Measurements from ENCODE around the gene SPA17. TPM values are rescaled to one million over a fixed set of nuclear protein-coding genes. Genes with fewer than 3 reads are reported as not detected.

Gene SPA17
- total RNA-seq, 1 donor from 2014 or later = 1.7 TPM

- H3K4me1 ChIP-seq = no peaks in the 10 kb centered on the region
- no peak for TF ChIP-seq POLR2AphosphoS5 (IDR thresholded peaks at IDR 0.05; ENCODE audit: insufficient read depth in 1 of 2, low read depth in 1 of 2)
- TF ChIP-seq CTCF (IDR thresholded peaks at IDR 0.05) = no peak
- no peak for TF ChIP-seq POLR2A (IDR thresholded peaks at IDR 0.05)
- DNase-seq (ENCODE audit: extremely low spot score in 2 of 2) = no peak
- intact Hi-C loops (cut with DNase I) = no loop called here
- no peaks in the 10 kb centered on the region for H3K9me3 ChIP-seq
- no peaks in the 10 kb centered on the region for H3K27me3 ChIP-seq
- H3K27ac ChIP-seq = no peak overlapping the region
- H3K4me3 ChIP-seq = no peak overlapping the region
- no peaks in the 10 kb centered on the region for H3K36me3 ChIP-seq
These were observed 14.7 kb upstream of the SPA17 start for GRCh38 chr11:124658986-124659385.

- no peak overlapping the region for H3K4me3 ChIP-seq
- TF ChIP-seq CTCF (IDR thresholded peaks at IDR 0.05) (no peak), POLR2A (IDR thresholded peaks at IDR 0.05) (no peak), POLR2AphosphoS5 (IDR thresholded peaks at IDR 0.05; ENCODE audit: insufficient read depth in 1 of 2, low read depth in 1 of 2) (no peak)
- no peaks in the 10 kb centered on the region for H3K4me1 ChIP-seq
- no peaks in the 10 kb centered on the region for H3K27me3 ChIP-seq
- H3K36me3 ChIP-seq = no peaks in the 10 kb centered on the region
- no peaks in the 10 kb centered on the region for H3K9me3 ChIP-seq
- no peak for DNase-seq (ENCODE audit: extremely low spot score in 2 of 2)
- intact Hi-C loops (cut with DNase I) = no loop called here
- no peak overlapping the region for H3K27ac ChIP-seq
These were observed 12.2 kb upstream of the SPA17 start for GRCh38 chr11:124661553-124661952.

- no peaks in the 10 kb centered on the region for H3K4me1 ChIP-seq
- H3K27ac ChIP-seq = no peak overlapping the region
- intact Hi-C loops (cut with DNase I) = no loop called here
- no peak for DNase-seq (ENCODE audit: extremely low spot score in 2 of 2)
- no peaks in the 10 kb centered on the region for H3K27me3 ChIP-seq
- H3K9me3 ChIP-seq = no peaks in the 10 kb centered on the region
- H3K4me3 ChIP-seq = no peak overlapping the region
- TF ChIP-seq CTCF (IDR thresholded peaks at IDR 0.05) (no peak), POLR2AphosphoS5 (IDR thresholded peaks at IDR 0.05; ENCODE audit: insufficient read depth in 1 of 2, low read depth in 1 of 2) (no peak), POLR2A (IDR thresholded peaks at IDR 0.05) (no peak)
- H3K36me3 ChIP-seq = peaks cover 0 to 4% of the 10 kb centered on the region in 2 donors
These were observed 11.6 kb upstream of the SPA17 start for GRCh38 chr11:124662106-124662505.

GRCh38 chr11:124663861-124664260 lies 9.8 kb upstream of the SPA17 start:
- intact Hi-C loops (cut with DNase I) = no loop called here
- H3K27ac ChIP-seq = no peak overlapping the region
- H3K9me3 ChIP-seq = no peaks in the 10 kb centered on the region
- no peaks in the 10 kb centered on the region for H3K4me1 ChIP-seq
- no peak for DNase-seq (ENCODE audit: extremely low spot score in 2 of 2)
- H3K27me3 ChIP-seq = no peaks in the 10 kb centered on the region
- TF ChIP-seq POLR2AphosphoS5 (IDR thresholded peaks at IDR 0.05; ENCODE audit: insufficient read depth in 1 of 2, low read depth in 1 of 2) (no peak), POLR2A (IDR thresholded peaks at IDR 0.05) (no peak), CTCF (IDR thresholded peaks at IDR 0.05) (no peak)
- H3K4me3 ChIP-seq = no peak overlapping the region
- peaks cover 0 to 6% of the 10 kb centered on the region in 2 donors for H3K36me3 ChIP-seq

- Histone ChIP-seq H3K27me3 (no peaks in the 10 kb centered on the region), H3K4me1 (peaks cover 3% of the 10 kb centered on the region), H3K36me3 (peaks cover 0 to 6% of the 10 kb centered on the region in 2 donors), H3K27ac (no peak overlapping the region), H3K4me3 (no peak overlapping the region), H3K9me3 (no peaks in the 10 kb centered on the region)
- TF ChIP-seq POLR2AphosphoS5 (IDR thresholded peaks at IDR 0.05; ENCODE audit: insufficient read depth in 1 of 2, low read depth in 1 of 2) = no peak
- TF ChIP-seq CTCF (IDR thresholded peaks at IDR 0.05) = no peak
- no peak for TF ChIP-seq POLR2A (IDR thresholded peaks at IDR 0.05)
- DNase-seq (ENCODE audit: extremely low spot score in 2 of 2) = no peak
- intact Hi-C loops (cut with DNase I) = no loop called here
These were observed 6.1 kb upstream of the SPA17 start for GRCh38 chr11:124667601-124668000.

Measured in vagina (tissue), 2 donors.